Neural cell (in vitro differentiated cells): ENCODE measurements around the gene GRIPAP1. TPM values are rescaled to one million over a fixed set of nuclear protein-coding genes. Genes with fewer than 3 reads are reported as not detected.

Experiments used
- H2AFZ ChIP-seq: fragments of 200-600, 300-800 bp; sonication (generic), shearing (Covaris generic); 2 replicates; pipeline ENCODE4 v1.6.0; 2014; ENCODE audit warnings: low read depth, mild to moderate bottlenecking, antibody characterized with exemption, low read length, moderate library complexity
- H3F3A ChIP-seq: fragments of 200-600 bp; shearing (Covaris generic); 2 replicates; pipeline ENCODE4 v1.6.1; 2016; ENCODE audit warnings: mild to moderate bottlenecking, moderate library complexity, mixed read lengths, antibody characterized with exemption, low read length; ENCODE audit not compliant: insufficient read depth, poor library complexity, severe bottlenecking
- H3K27ac ChIP-seq: fragments of 200-600, 300-800 bp; sonication (generic), shearing (Covaris generic); 2 replicates; pipeline ENCODE4 v1.5.1; 2014; ENCODE audit warnings: mild to moderate bottlenecking, low read length, moderate library complexity
- H3K27me3 ChIP-seq: fragments of 300-800, 200-600 bp; sonication (generic), shearing (Covaris generic); 2 replicates; pipeline ENCODE4 v1.6.0; 2014; ENCODE audit warnings: mild to moderate bottlenecking, low read depth, low read length, moderate library complexity; ENCODE audit not compliant: insufficient read depth
- H3K36me3 ChIP-seq: fragments of 300-800, 200-600 bp; sonication (generic), shearing (Covaris generic); 2 replicates; pipeline ENCODE4 v1.5.1; 2014; ENCODE audit warnings: mild to moderate bottlenecking, antibody characterized with exemption, low read length, moderate library complexity; ENCODE audit not compliant: insufficient read depth
- H3K4me2 ChIP-seq: fragments of 300-800, 200-600 bp; sonication (generic), shearing (Covaris generic); 2 replicates; pipeline ENCODE4 v1.6.0; 2014; ENCODE audit warnings: mild to moderate bottlenecking, low read length
- H3K4me3 ChIP-seq: fragments of 300-800, 200-600 bp; sonication (generic), shearing (Covaris generic); 2 replicates; pipeline ENCODE4 v1.5.1; 2014; ENCODE audit warnings: mild to moderate bottlenecking, low read length, moderate library complexity
- H3K79me2 ChIP-seq: fragments of 200-600 bp; shearing (Covaris generic); replicated peaks from 2 replicates; pipeline ENCODE4 v1.6.0; 2014; ENCODE audit warnings: mild to moderate bottlenecking, low read length, moderate library complexity; ENCODE audit not compliant: insufficient read depth
- H3K9ac ChIP-seq: fragments of 300-800, 200-600 bp; sonication (generic), shearing (Covaris generic); 2 replicates; pipeline ENCODE4 v1.6.1; 2016; ENCODE audit warnings: mild to moderate bottlenecking, low read length, mixed read lengths
- H3K9me2 ChIP-seq: fragments of 200-600 bp; shearing (Covaris generic); 2 replicates; pipeline ENCODE4 v1.6.1; 2016; ENCODE audit warnings: mild to moderate bottlenecking, low read length, mixed read lengths; ENCODE audit not compliant: insufficient read depth
- H3K9me3 ChIP-seq: fragments of 200-600, 300-800 bp; sonication (generic), shearing (Covaris generic); 2 replicates; pipeline ENCODE4 v1.6.1; 2016; ENCODE audit warnings: mild to moderate bottlenecking, mixed run types, low read length, moderate library complexity, mixed read lengths
- H4K20me1 ChIP-seq: fragments of 200-600 bp; shearing (Covaris generic); 2 replicates; pipeline ENCODE4 v1.6.1; 2016; ENCODE audit warnings: mild to moderate bottlenecking, mixed run types; ENCODE audit not compliant: insufficient read depth
- EP300 ChIP-seq: fragments of 450-650 bp; conservative IDR thresholded peaks from 2 replicates; pipeline ENCODE4 v1.6.1; 2014; ENCODE audit warnings: antibody characterized with exemption, mild to moderate bottlenecking, moderate library complexity; ENCODE audit not compliant: poor library complexity, severe bottlenecking
- EZH2 ChIP-seq: fragments of 200-600, 300-800 bp; shearing (Covaris generic), sonication (generic); IDR thresholded peaks from 2 replicates; pipeline ENCODE4 v1.6.1; 2014; ENCODE audit warnings: antibody characterized with exemption, low read length, borderline replicate concordance, mild to moderate bottlenecking; ENCODE audit not compliant: insufficient read depth, poor library complexity, severe bottlenecking
- MXI1 ChIP-seq: fragments of 450-650 bp; conservative IDR thresholded peaks from 2 replicates; pipeline ENCODE4 v1.6.1; 2014; ENCODE audit warnings: antibody characterized with exemption, mild to moderate bottlenecking; ENCODE audit not compliant: poor library complexity, severe bottlenecking
- POLR2AphosphoS5 ChIP-seq: IDR thresholded peaks from 2 replicates; pipeline ENCODE4 v1.6.1; 2012
- RAD21 ChIP-seq: fragments of 450-650 bp; conservative IDR thresholded peaks from 2 replicates; pipeline ENCODE4 v1.6.1; 2014; ENCODE audit warnings: antibody characterized with exemption, mild to moderate bottlenecking, moderate library complexity
- SMC3 ChIP-seq: fragments of 450-650 bp; conservative IDR thresholded peaks from 2 replicates; pipeline ENCODE4 v1.6.1; 2014; ENCODE audit warnings: antibody characterized with exemption, mild to moderate bottlenecking, moderate library complexity; ENCODE audit not compliant: poor library complexity
- TAF1 ChIP-seq: IDR thresholded peaks from 2 replicates; pipeline ENCODE4 v1.6.1; 2012; ENCODE audit warnings: low read depth
- polyA plus RNA-seq: library from polyadenylated mRNA; depleted of rRNA; stranded (reverse); fragments of >200 nt; gene quantifications from 2 replicates; pipeline ENCODE4 v1.2.3, GENCODE V29; 2014
- TF ChIP-seq, protein P1 (sequence below): IDR thresholded peaks from 2 replicates; pipeline ENCODE4 v1.6.1; 2012; ENCODE audit warnings: borderline replicate concordance
- TF ChIP-seq, protein P2 (sequence below): fragments of 450-650 bp; IDR thresholded peaks from 2 replicates; pipeline ENCODE4 v1.5.1; 2014; ENCODE audit warnings: antibody characterized with exemption, mild to moderate bottlenecking, moderate library complexity; ENCODE audit not compliant: poor library complexity, severe bottlenecking

Gene GRIPAP1
- polyA plus RNA-seq, 1 donor from 2014 or later: 134 TPM

DNA sequence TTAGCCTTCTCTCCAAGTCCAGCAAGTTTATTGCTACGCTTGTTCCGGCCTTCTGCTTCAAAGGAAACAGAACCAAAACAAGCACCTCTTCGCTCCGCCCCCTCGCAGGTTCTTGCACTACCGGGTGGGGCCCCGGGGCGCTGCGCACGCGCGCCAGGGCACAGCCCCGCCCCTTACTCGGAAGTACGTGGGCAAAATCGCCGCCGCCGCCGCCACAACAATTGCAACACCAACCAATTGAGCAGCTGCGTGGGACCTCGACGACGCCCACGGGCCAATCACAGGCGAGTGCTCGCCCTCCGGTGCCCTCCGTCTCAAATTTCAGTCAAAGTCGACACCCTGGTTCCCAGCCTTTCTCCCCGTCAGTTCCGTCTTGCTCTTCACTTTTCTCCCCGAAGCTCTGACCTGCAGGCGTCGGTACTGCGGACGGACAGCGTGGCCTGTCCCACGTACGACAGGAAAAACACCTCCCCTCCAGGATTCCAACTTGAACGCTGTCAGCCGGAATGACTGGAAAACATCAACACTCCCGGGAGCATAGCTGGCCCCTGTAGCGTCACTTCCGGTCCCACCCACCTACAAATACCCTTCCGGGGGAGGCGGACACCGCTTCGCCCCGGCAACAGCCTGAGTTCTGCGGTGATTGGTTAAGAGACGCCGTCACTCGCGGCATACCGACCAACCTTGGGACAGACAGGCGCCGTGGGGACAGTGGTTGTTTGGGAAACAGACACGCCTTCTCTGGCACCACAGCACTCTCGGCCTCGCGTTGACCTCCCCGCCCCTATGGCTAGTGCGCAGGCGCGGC, 44.0 kb downstream of the GRIPAP1 start:
- Histone ChIP-seq H3K27me3 (no peaks in the 10 kb centered on the region), H3K9ac (peak overlapping the region; percentile 87), H3K4me2 (no peak overlapping the region), H3K9me2 (no peaks in the 10 kb centered on the region), H3K79me2 (peaks cover 25% of the 10 kb centered on the region), H3K9me3 (no peaks in the 10 kb centered on the region), H2AFZ (peak overlapping the region; percentile 40), H3F3A (no peaks in the 10 kb centered on the region), H3K4me3 (peak overlapping the region; percentile 76), H3K36me3 (no peaks in the 10 kb centered on the region), H4K20me1 (no peaks in the 10 kb centered on the region), H3K27ac (peak overlapping the region; percentile 96)
- TF ChIP-seq, protein P1, sequence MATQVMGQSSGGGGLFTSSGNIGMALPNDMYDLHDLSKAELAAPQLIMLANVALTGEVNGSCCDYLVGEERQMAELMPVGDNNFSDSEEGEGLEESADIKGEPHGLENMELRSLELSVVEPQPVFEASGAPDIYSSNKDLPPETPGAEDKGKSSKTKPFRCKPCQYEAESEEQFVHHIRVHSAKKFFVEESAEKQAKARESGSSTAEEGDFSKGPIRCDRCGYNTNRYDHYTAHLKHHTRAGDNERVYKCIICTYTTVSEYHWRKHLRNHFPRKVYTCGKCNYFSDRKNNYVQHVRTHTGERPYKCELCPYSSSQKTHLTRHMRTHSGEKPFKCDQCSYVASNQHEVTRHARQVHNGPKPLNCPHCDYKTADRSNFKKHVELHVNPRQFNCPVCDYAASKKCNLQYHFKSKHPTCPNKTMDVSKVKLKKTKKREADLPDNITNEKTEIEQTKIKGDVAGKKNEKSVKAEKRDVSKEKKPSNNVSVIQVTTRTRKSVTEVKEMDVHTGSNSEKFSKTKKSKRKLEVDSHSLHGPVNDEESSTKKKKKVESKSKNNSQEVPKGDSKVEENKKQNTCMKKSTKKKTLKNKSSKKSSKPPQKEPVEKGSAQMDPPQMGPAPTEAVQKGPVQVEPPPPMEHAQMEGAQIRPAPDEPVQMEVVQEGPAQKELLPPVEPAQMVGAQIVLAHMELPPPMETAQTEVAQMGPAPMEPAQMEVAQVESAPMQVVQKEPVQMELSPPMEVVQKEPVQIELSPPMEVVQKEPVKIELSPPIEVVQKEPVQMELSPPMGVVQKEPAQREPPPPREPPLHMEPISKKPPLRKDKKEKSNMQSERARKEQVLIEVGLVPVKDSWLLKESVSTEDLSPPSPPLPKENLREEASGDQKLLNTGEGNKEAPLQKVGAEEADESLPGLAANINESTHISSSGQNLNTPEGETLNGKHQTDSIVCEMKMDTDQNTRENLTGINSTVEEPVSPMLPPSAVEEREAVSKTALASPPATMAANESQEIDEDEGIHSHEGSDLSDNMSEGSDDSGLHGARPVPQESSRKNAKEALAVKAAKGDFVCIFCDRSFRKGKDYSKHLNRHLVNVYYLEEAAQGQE: peak; percentile 57
- TF ChIP-seq EP300 (peak; percentile 83), SMC3 (no peak), MXI1 (peak; percentile 33), EZH2 (no peak), RAD21 (no peak), TAF1 (no peak), POLR2AphosphoS5 (peak; percentile 79)
- TF ChIP-seq, protein P2, sequence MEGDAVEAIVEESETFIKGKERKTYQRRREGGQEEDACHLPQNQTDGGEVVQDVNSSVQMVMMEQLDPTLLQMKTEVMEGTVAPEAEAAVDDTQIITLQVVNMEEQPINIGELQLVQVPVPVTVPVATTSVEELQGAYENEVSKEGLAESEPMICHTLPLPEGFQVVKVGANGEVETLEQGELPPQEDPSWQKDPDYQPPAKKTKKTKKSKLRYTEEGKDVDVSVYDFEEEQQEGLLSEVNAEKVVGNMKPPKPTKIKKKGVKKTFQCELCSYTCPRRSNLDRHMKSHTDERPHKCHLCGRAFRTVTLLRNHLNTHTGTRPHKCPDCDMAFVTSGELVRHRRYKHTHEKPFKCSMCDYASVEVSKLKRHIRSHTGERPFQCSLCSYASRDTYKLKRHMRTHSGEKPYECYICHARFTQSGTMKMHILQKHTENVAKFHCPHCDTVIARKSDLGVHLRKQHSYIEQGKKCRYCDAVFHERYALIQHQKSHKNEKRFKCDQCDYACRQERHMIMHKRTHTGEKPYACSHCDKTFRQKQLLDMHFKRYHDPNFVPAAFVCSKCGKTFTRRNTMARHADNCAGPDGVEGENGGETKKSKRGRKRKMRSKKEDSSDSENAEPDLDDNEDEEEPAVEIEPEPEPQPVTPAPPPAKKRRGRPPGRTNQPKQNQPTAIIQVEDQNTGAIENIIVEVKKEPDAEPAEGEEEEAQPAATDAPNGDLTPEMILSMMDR: no peak

DNA sequence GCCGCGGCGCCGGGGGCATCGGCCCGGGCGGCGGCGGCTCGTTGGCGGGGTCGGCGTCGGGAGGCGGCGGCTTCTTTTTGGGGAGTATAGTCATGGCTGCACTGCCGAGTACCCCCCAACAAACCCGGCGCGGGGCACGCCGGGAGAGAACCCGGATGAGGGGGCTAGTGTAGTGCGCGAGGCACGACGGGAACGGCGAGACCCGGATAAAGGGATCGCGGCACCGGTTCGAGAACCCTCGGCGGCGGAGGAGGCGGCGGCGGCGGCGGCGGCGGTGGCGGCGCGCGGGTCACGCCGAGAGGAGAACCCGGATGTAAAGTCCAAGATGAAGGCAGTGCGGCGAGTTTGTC, 44.6 kb downstream of the GRIPAP1 start, which contains the start of gene OTUD5:
TSS of gene OTUD5 (minus strand) at position 131 of the 350 bp plus-strand sequence. CDS start at position 94, 37 bp downstream.
- H3K4me2 ChIP-seq: peak within 1 kb of the TSS; percentile 51
- TF ChIP-seq POLR2AphosphoS5: peak; percentile 29
- TF ChIP-seq, protein P2: no peak
- H3K27me3 ChIP-seq: no peaks in the 10 kb centered on the region
- H3K9ac ChIP-seq: peak within 1 kb of the TSS; percentile 87
- no peaks in the 10 kb centered on the region for H3K9me3 ChIP-seq
- H3K4me3 ChIP-seq: peak within 1 kb of the TSS; percentile 76
- H3K9me2 ChIP-seq: no peaks in the 10 kb centered on the region
- no peaks in the 10 kb centered on the region for H4K20me1 ChIP-seq
- no peaks in the 10 kb centered on the region for H3K36me3 ChIP-seq
- peaks cover 25% of the 10 kb centered on the region for H3K79me2 ChIP-seq
- peak within 1 kb of the TSS; percentile 40 for H2AFZ ChIP-seq
- peak within 1 kb of the TSS; percentile 96 for H3K27ac ChIP-seq
- H3F3A ChIP-seq: no peaks in the 10 kb centered on the region
